Left ventricle myocardium inferior (tissue), 1 donor: Measurements from ENCODE around the gene GRB10. TPM values are rescaled to one million over a fixed set of nuclear protein-coding genes. Genes with fewer than 3 reads are reported as not detected.

Experiments
- DNase-seq: peaks from one replicate; pipeline ENCODE4 v3.0.0-alpha.2; 2020
- H3K27ac ChIP-seq: fragments of 200-600 bp; replicated peaks from 2 replicates; pipeline ENCODE4 v1.8.0; 2021
- H3K27me3 ChIP-seq: fragments of 200-600 bp; 2 replicates; pipeline ENCODE4 v1.8.0; 2021; ENCODE audit warnings: low read depth
- H3K36me3 ChIP-seq: fragments of 200-600 bp; 2 replicates; pipeline ENCODE4 v1.8.0; 2021
- H3K4me1 ChIP-seq: fragments of 200-600 bp; 2 replicates; pipeline ENCODE4 v1.8.0; 2021
- H3K4me3 ChIP-seq: fragments of 200-600 bp; 2 replicates; pipeline ENCODE4 v1.8.0; 2021; ENCODE audit warnings: mild to moderate bottlenecking, moderate library complexity
- H3K9me3 ChIP-seq: fragments of 200-600 bp; replicated peaks from 2 replicates; pipeline ENCODE4 v1.8.0; 2021
- intact Hi-C: fragments of 100-400 bp; cut with micrococcal nuclease; formaldehyde crosslinking; loops from one replicate; pipeline ENCODE4 v1.11.0; 2022
- total RNA-seq: library from RNA; stranded (reverse); fragmentation: NEBNext Ultra II Directional; extraction: Animal tissue kit (Norgen Biotek cat#: 25700); gene quantifications from one replicate; pipeline ENCODE4 v1.2.1, GENCODE V29; 2021
- TF ChIP-seq, protein P1 (sequence below): fragments of 200-600 bp; IDR thresholded peaks from 2 replicates; pipeline ENCODE4 v1.8.0; 2021; ENCODE audit warnings: antibody characterized with exemption, mild to moderate bottlenecking, borderline replicate concordance
- donor health status: DM: no; HTN: yes; CAD: no; lungs with severe emphysema.

Gene GRB10
- total RNA-seq, 1 donor from 2014 or later, result 40.6 TPM

DNA sequence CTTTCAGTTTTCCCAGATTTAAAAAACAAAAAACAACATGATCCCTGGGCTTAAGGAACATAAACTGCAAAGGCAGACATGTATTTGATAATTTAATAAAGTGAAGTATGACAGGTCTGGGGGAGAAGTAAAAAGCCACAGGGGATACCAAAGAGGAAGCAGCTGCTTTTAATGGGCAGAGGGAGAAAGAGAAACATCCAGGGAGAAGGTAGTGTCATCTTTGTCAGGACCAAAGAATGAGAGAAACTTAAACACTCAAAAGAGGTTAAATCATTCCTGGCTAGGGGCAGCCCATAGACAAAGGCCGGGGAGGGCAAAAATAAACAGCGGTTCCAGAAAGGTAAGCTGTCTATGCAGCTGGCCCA is 94.5 kb downstream of the GRB10 start:
- H3K9me3 ChIP-seq, result no peaks in the 10 kb centered on the region
- peak overlapping the region; percentile 33 for H3K27ac ChIP-seq
- no peak for DNase-seq
- no peaks in the 10 kb centered on the region for H3K27me3 ChIP-seq
- intact Hi-C loops, result no loop called here
- peaks cover 6% of the 10 kb centered on the region for H3K36me3 ChIP-seq
- peaks cover 60% of the 10 kb centered on the region for H3K4me1 ChIP-seq
- TF ChIP-seq, protein P1, sequence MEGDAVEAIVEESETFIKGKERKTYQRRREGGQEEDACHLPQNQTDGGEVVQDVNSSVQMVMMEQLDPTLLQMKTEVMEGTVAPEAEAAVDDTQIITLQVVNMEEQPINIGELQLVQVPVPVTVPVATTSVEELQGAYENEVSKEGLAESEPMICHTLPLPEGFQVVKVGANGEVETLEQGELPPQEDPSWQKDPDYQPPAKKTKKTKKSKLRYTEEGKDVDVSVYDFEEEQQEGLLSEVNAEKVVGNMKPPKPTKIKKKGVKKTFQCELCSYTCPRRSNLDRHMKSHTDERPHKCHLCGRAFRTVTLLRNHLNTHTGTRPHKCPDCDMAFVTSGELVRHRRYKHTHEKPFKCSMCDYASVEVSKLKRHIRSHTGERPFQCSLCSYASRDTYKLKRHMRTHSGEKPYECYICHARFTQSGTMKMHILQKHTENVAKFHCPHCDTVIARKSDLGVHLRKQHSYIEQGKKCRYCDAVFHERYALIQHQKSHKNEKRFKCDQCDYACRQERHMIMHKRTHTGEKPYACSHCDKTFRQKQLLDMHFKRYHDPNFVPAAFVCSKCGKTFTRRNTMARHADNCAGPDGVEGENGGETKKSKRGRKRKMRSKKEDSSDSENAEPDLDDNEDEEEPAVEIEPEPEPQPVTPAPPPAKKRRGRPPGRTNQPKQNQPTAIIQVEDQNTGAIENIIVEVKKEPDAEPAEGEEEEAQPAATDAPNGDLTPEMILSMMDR, result no peak
- no peak overlapping the region for H3K4me3 ChIP-seq

DNA sequence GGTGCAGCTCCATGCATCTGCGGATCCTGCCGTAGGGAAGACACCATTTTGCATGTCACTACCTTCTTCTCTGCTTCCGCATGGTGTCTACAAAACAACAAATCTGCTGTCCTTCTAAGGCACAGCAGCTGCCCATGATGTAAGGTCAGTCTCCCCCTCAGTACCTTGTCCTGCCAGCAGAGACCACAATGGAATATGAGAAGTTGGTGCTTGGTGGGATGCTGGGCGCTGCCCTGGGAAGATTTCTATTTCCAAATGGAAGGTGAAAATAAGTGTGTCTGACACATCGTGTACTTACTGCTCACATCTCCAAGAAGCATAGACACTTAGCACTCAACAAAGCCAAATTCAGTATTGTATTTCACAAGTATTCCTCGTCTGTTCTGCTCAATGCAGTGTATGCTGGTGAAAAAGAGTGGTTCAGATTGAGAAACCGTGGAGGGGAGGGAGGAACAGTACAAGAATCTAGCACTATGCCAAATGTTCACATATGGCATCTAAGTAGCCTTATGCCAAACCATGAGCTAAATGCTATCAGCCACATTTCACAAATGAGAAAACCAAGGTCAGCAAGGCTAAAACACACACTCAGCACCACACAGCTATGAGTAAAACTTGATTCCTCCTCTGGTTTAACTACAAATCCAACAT is 95.0 kb downstream of the GRB10 start:
- TF ChIP-seq, protein P1, result no peak
- Histone ChIP-seq H3K4me1 (peaks cover 59% of the 10 kb centered on the region), H3K4me3 (no peak overlapping the region), H3K36me3 (peaks cover 6% of the 10 kb centered on the region), H3K27me3 (no peaks in the 10 kb centered on the region), H3K9me3 (no peaks in the 10 kb centered on the region), H3K27ac (peak overlapping the region; percentile 33)
- intact Hi-C loops, result no loop called here
- DNase-seq, result no peak

GRCh38 chr7:50687096-50687495 is 95.6 kb downstream of the GRB10 start:
- H3K36me3 ChIP-seq, result peaks cover 6% of the 10 kb centered on the region
- TF ChIP-seq, protein P1, result no peak
- DNase-seq, result no peak
- no peak overlapping the region for H3K4me3 ChIP-seq
- H3K27ac ChIP-seq, result peak overlapping the region; percentile 33
- peaks cover 63% of the 10 kb centered on the region for H3K4me1 ChIP-seq
- no peaks in the 10 kb centered on the region for H3K27me3 ChIP-seq
- H3K9me3 ChIP-seq, result no peaks in the 10 kb centered on the region
- intact Hi-C loops, result no loop called here

DNA sequence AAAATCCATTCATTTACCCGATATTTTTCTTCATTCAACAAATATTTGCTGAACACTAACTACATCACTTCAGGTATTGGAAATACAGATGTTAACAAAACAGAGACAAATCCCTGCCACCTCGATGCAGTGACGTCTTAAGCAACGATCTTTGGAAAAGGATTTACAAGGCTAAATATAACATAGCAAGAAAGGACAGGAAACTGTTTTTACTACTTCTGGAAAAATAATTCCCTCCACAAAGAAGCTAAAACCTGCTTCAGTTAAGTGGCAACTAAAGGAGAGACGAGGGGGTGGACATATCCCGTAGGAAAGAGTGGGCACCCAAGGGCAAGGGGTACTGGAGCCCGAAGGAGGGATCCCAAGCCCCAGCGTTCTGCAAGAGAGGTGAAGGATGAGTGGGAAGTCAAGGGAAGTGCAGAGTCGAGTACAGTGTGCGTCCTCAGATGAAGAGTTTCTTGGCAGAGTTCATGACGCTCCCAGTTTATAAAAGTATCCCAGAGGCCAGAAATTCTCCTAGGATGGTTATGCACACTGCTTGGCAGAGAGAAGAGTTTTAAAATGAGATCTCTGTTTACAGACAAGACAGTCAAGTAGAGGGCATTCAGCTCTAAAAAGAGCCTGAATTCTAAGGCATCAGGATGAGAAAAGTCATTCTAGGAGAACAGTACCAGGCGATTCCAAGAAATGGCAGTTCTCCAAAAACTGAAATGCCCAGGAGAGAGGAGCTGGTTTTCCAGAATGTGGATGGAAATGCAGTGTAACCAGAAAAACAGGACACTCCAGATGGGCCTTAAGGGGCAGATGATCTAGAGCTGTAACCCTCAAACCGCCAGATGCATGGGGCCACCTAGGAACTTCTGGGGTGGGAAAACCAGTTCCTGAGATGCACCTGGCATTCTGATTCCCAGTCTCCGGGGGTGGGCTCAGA is 97.3 kb downstream of the GRB10 start:
- Histone ChIP-seq H3K4me1 (peaks cover 72% of the 10 kb centered on the region), H3K36me3 (peaks cover 6% of the 10 kb centered on the region), H3K27ac (peak overlapping the region; percentile 55), H3K27me3 (no peaks in the 10 kb centered on the region), H3K9me3 (no peaks in the 10 kb centered on the region), H3K4me3 (no peak overlapping the region)
- DNase-seq, result no peak
- TF ChIP-seq, protein P1, result no peak
- intact Hi-C loops, result no loop called here

DNA sequence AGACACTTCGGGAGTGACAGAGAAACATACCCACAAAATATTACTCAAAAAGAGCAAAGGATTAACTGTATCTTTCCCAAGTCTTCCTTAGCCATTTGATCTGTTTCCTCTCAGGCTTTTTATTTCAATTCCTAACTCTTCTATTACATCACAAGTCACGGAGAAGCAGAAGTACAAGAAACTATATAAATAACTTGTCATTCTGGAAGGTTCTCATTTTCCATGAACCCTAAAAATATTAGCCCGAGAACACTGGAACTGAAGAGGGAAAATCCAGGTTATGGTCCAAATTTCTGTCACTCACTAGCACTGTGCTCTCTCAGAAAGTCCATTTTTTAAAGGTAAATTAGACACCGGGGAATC is 98.0 kb downstream of the GRB10 start:
- peaks cover 74% of the 10 kb centered on the region for H3K4me1 ChIP-seq
- peak overlapping the region; percentile 55 for H3K27ac ChIP-seq

More for the DNA sequence above, 98.0 kb downstream of the GRB10 start:
- Histone ChIP-seq H3K36me3 (peaks cover 3% of the 10 kb centered on the region), H3K4me3 (no peak overlapping the region), H3K27me3 (no peaks in the 10 kb centered on the region), H3K9me3 (no peaks in the 10 kb centered on the region)
- intact Hi-C loops, result no loop called here
- no peak for DNase-seq
- TF ChIP-seq, protein P1, result no peak
